ENCODE results near the gene ABCA1.
"Not testable (repeated sequence)": the region's sequence is repeated elsewhere in the genome, so short reads cannot be mapped to it uniquely, and the experiment has no call there.

ABCA1 gene

DNA sequence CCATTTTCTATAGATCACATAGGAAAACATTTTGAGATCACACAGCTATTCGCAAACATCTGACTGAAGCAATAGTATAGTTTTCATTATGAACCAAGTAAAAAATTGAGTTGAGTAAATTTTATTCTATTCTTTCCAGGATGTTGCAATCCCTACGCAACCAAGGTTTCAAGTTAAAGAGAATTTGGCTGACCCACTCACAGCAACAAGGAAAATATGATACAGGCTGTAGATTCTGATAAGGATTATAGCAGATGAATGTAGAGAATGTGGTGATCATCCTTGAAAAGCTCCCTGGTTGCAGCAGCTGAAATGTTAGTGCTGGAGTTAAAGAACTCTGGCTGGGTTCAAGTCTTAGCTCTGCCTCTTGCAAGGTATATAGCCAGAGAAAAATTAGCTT, 4.7 kb downstream of the ABCA1 start:
- Histone ChIP-seq H3K27me3 (replicated peaks; ENCODE audit: control insufficient read depth, insufficient read depth, low read length, poor library complexity, severe bottlenecking) (peaks cover 5% of the 10 kb centered on the region), H3K4me3 (ENCODE audit: insufficient read depth, low read depth, low read length, poor library complexity, severe bottlenecking) (no peak overlapping the region), H3K9me3 (ENCODE audit: control insufficient read depth, low read length) (no peaks in the 10 kb centered on the region), H3K4me1 (ENCODE audit: control insufficient read depth, insufficient read depth, low read length, poor library complexity, severe bottlenecking) (peaks cover 9% of the 10 kb centered on the region), H3K27ac (ENCODE audit: insufficient read depth, low read length, poor library complexity, severe bottlenecking) (no peak overlapping the region), H3K36me3 (ENCODE audit: control insufficient read depth, insufficient read depth, low read length) (no peaks in the 10 kb centered on the region)
- DNase-seq: no peak

DNA sequence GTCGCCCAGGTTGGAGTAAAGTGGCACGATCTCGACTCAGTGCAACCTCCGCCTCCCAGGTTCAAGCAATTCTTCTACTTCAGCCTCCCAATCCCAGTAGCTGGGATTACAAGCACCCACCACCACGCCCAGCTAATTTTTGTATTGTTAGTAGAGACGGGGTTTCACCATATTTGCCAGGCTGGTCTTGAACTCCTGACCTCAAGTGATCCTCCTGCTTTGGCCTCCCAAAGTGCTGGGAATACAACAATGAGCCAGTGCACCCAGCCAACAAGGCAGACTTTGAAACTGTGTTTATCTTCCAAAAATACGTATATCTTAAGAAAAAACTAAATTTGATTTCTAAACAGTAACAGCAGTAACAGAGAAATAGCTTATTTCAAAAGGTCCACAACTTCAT, 5.2 kb downstream of the ABCA1 start:
- not testable (repeated sequence) for H3K36me3 ChIP-seq (ENCODE audit: control insufficient read depth, insufficient read depth, low read length); H3K4me1 ChIP-seq (ENCODE audit: control insufficient read depth, insufficient read depth, low read length, poor library complexity, severe bottlenecking); H3K4me3 ChIP-seq (ENCODE audit: insufficient read depth, low read depth, low read length, poor library complexity, severe bottlenecking); DNase-seq; H3K27me3 ChIP-seq (replicated peaks; ENCODE audit: control insufficient read depth, insufficient read depth, low read length, poor library complexity, severe bottlenecking); H3K27ac ChIP-seq (ENCODE audit: insufficient read depth, low read length, poor library complexity, severe bottlenecking); H3K9me3 ChIP-seq (ENCODE audit: control insufficient read depth, low read length)

DNA sequence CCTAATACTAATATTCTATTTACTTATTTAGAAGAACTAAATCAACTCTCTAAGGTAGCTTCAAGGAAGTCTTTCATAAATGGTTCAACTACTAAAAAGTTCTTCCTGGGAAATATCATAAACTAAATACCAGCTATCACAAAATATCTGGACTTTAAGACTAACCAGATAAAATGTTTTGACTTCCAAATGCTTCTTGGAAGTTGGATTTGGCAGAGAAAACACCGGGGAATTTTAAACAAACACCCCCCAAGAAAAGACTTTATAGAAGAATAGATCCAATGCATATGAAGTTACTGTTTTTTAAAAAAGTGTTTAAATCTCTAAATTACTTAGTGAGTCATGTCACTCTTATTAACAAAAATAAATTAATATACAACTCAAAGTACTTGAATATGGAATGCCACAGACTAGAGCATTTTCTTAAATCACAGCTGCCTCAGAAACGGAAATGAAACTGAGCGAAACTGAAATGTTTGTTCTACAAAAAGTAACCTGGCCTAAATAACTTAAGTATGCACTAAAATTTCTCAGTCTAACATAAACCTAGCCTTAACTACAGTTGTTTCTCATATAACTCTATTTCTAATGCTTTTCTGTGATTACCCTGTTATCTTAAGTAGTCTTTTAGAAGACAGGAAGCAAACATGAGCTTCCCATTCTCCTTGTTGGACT, 6.8 kb downstream of the ABCA1 start:
- DNase-seq: no peak
- Histone ChIP-seq H3K27me3 (replicated peaks; ENCODE audit: control insufficient read depth, insufficient read depth, low read length, poor library complexity, severe bottlenecking) (no peaks in the 10 kb centered on the region), H3K36me3 (ENCODE audit: control insufficient read depth, insufficient read depth, low read length) (no peaks in the 10 kb centered on the region), H3K27ac (ENCODE audit: insufficient read depth, low read length, poor library complexity, severe bottlenecking) (no peak overlapping the region), H3K4me3 (ENCODE audit: insufficient read depth, low read depth, low read length, poor library complexity, severe bottlenecking) (no peak overlapping the region), H3K9me3 (ENCODE audit: control insufficient read depth, low read length) (no peaks in the 10 kb centered on the region), H3K4me1 (ENCODE audit: control insufficient read depth, insufficient read depth, low read length, poor library complexity, severe bottlenecking) (no peaks in the 10 kb centered on the region)

DNA sequence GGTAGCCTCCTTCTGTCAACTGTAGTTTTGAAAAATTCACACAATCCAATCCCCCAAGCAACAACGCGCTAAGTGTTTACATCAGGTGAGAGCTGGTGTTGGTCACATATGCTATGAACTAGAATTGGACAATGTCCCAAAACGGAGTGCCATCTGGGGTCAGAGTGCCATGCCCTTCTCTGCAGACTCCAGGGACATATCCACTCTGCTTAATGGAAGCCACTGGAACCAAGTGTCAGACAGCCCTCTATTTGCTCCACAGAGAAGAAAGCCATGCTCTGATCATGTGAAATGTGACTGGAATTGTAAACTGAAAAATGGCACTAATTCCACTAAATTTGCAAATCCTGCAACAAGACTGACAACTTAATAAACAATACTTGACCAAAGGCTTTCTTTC, 12.2 kb downstream of the ABCA1 start:
- H3K27me3 ChIP-seq (replicated peaks; ENCODE audit: control insufficient read depth, insufficient read depth, low read length, poor library complexity, severe bottlenecking): no peaks in the 10 kb centered on the region
- H3K27ac ChIP-seq (ENCODE audit: insufficient read depth, low read length, poor library complexity, severe bottlenecking): no peak overlapping the region
- DNase-seq: no peak
- H3K36me3 ChIP-seq (ENCODE audit: control insufficient read depth, insufficient read depth, low read length): no peaks in the 10 kb centered on the region
- H3K9me3 ChIP-seq (ENCODE audit: control insufficient read depth, low read length): no peaks in the 10 kb centered on the region
- no peaks in the 10 kb centered on the region for H3K4me1 ChIP-seq (ENCODE audit: control insufficient read depth, insufficient read depth, low read length, poor library complexity, severe bottlenecking)
- no peak overlapping the region for H3K4me3 ChIP-seq (ENCODE audit: insufficient read depth, low read depth, low read length, poor library complexity, severe bottlenecking)

DNA sequence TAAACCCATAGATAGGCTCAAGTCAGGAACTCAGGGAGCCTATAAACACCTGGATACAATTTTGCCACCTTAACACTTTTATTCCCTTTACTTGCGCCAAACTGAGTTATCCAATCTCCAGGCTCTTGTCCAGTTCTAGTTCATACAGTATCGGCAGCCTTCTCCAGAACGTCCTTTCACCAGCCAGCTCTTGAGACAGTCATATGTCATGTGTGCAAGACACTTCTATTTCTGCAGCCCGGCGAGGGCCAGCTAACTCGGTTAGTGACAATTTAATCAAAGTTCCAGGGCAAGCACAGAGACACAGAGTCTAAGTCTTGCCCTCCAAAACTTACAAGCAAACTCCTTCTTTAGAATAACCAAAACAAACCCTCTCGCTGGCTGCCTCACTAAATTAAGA, 12.9 kb downstream of the ABCA1 start:
- no peak overlapping the region for H3K4me3 ChIP-seq (ENCODE audit: insufficient read depth, low read depth, low read length, poor library complexity, severe bottlenecking)
- H3K4me1 ChIP-seq (ENCODE audit: control insufficient read depth, insufficient read depth, low read length, poor library complexity, severe bottlenecking): no peaks in the 10 kb centered on the region
- DNase-seq: no peak
- no peaks in the 10 kb centered on the region for H3K27me3 ChIP-seq (replicated peaks; ENCODE audit: control insufficient read depth, insufficient read depth, low read length, poor library complexity, severe bottlenecking)
- H3K9me3 ChIP-seq (ENCODE audit: control insufficient read depth, low read length): no peaks in the 10 kb centered on the region
- H3K36me3 ChIP-seq (ENCODE audit: control insufficient read depth, insufficient read depth, low read length): no peaks in the 10 kb centered on the region
- no peak overlapping the region for H3K27ac ChIP-seq (ENCODE audit: insufficient read depth, low read length, poor library complexity, severe bottlenecking)

DNA sequence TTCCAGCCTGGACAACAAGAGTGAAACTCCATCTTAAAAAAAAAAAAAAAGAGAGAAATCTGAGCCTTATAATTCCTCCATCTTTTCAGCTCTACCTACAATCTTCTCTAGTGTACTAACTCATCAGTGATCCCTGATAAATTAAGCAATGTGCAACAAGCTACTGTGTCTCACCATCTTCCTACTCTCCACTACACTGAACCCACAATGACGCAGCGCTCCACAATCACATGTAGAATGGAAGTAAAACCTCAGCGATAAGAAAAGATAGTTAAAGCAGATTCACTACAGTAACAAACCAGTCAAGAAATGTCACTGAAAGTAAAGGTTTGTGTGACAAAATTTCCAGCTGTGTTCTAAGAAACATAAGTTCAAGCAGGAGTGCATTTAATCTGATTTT, 13.5 kb downstream of the ABCA1 start:
- Histone ChIP-seq H3K9me3 (ENCODE audit: control insufficient read depth, low read length) (no peaks in the 10 kb centered on the region), H3K27ac (ENCODE audit: insufficient read depth, low read length, poor library complexity, severe bottlenecking) (no peak overlapping the region), H3K4me1 (ENCODE audit: control insufficient read depth, insufficient read depth, low read length, poor library complexity, severe bottlenecking) (no peaks in the 10 kb centered on the region), H3K4me3 (ENCODE audit: insufficient read depth, low read depth, low read length, poor library complexity, severe bottlenecking) (no peak overlapping the region), H3K27me3 (replicated peaks; ENCODE audit: control insufficient read depth, insufficient read depth, low read length, poor library complexity, severe bottlenecking) (no peaks in the 10 kb centered on the region), H3K36me3 (ENCODE audit: control insufficient read depth, insufficient read depth, low read length) (no peaks in the 10 kb centered on the region)
- DNase-seq: no peak

DNA sequence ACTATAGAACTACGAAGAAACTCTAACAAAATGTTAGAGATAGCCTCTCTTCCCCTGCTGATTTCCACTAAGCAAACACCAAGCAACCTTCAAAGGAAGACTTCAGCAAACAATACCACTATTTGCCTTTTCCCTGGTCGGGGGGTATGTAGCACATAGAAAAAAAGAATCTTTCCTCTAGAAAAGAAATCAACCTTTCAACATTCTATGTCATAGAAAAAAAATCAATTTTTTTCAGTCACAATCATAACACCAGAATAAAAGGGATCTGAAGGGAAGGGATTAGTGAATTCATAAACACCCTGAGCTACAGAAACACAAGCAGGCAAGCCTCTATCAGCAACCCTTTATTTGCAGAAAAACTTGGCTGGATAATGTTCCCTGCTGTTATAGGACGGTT, 15.3 kb downstream of the ABCA1 start:
- no peak for DNase-seq
- Histone ChIP-seq H3K9me3 (ENCODE audit: control insufficient read depth, low read length) (no peaks in the 10 kb centered on the region), H3K36me3 (ENCODE audit: control insufficient read depth, insufficient read depth, low read length) (no peaks in the 10 kb centered on the region), H3K4me3 (ENCODE audit: insufficient read depth, low read depth, low read length, poor library complexity, severe bottlenecking) (no peak overlapping the region), H3K27me3 (replicated peaks; ENCODE audit: control insufficient read depth, insufficient read depth, low read length, poor library complexity, severe bottlenecking) (no peaks in the 10 kb centered on the region), H3K4me1 (ENCODE audit: control insufficient read depth, insufficient read depth, low read length, poor library complexity, severe bottlenecking) (no peaks in the 10 kb centered on the region), H3K27ac (ENCODE audit: insufficient read depth, low read length, poor library complexity, severe bottlenecking) (no peak overlapping the region)

DNA sequence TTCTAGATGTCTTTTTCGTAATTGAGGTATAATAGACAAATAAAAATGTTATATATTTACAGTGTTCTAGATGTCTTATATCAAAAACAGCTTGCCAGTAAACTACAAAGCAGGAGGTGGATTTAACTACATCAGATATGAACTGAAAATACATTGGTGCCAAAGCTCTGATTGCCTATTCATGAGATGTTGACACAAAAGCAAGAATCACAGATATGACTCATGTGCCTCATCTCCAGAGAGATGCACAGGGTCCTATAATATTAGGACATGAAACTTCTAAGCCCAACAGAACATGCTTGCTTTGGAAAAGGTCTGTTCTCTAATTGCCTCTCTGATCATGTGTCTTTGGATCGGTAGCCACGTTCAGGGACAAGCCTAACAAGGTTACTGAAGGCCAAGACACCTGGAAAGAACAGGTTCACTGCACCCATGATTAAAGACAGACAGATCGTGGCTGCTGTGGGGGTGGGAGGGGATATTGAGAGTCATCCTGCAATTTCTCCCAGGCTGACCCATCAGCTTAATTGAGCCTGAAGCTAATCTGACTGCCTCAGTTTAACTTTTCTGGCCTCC, 16.8 kb downstream of the ABCA1 start:
- DNase-seq: no peak
- H3K27me3 ChIP-seq (replicated peaks; ENCODE audit: control insufficient read depth, insufficient read depth, low read length, poor library complexity, severe bottlenecking): no peaks in the 10 kb centered on the region
- H3K9me3 ChIP-seq (ENCODE audit: control insufficient read depth, low read length): no peaks in the 10 kb centered on the region
- no peak overlapping the region for H3K27ac ChIP-seq (ENCODE audit: insufficient read depth, low read length, poor library complexity, severe bottlenecking)
- H3K36me3 ChIP-seq (ENCODE audit: control insufficient read depth, insufficient read depth, low read length): no peaks in the 10 kb centered on the region
- H3K4me3 ChIP-seq (ENCODE audit: insufficient read depth, low read depth, low read length, poor library complexity, severe bottlenecking): no peak overlapping the region
- no peaks in the 10 kb centered on the region for H3K4me1 ChIP-seq (ENCODE audit: control insufficient read depth, insufficient read depth, low read length, poor library complexity, severe bottlenecking)

DNA sequence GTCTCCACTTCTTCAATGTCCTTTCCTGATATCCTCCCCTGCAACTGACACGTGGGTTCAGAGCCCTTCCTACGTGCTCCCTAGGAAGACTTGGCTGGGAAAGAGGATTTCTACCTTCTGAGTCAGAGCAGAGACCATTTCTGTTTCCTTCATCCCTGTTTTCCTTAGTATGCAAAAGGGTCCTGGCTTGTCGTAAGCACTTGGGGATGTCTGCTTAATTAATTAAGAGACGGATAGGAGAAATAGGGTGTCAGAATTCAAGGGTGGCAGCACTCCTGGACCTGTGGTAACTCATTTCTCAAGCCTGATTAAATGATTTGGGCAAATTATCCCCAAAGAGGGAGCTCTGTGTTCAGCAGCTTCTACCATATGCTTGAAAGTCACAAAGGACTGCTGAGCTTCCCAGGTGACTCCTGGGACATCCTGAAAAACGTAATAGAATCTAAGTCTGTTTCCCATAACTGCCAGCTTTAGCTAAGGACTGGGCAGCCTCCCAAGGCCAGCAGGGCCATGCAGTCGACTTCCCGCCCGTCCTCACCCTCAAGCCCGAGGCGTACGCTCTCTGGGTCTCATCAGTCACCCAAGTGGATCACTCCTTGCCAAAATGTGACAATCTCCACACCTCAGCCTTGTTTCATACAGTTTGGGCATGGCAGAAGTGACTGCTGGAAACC, 20.5 kb downstream of the ABCA1 start:
- H3K27ac ChIP-seq (ENCODE audit: insufficient read depth, low read length, poor library complexity, severe bottlenecking): no peak overlapping the region

DNA sequence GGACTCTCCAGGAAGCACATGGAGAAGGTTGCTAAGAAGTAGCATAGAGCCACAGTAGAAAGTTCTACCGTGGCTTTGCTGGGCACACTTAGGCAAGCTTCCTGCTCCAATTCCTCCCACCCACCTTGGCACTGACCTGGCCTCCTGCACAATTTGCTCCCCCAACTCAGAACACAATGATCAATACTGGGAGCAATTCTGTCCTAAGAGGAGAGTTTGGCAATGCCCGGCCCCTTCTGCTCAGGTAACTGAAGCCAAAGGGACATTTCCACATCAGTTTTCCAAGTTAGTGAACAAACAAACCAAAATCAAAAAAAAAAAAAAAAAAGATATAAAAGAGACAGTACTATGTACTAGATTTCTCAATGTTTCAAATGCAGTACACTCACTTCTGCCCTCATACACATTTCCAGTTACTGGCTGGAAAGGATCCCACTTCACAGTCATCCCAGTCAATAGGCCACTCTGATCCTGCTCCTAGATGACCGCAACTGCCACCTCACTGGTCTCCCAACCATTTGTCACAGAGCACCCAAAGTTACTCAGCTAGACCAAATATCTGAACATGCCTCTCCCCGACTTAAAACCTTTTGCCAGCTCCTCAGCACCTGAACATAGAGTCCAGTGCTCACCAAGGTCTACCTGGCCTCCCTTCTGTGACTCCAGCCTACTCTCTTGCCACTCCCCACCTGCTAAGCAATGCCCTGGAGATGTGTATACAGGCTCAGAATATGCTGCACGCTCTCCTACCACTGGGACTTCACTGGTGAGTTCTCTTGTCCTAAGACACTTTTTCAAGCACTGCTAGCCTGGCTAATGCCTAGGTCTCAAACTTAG, 21.3 kb downstream of the ABCA1 start:
- H3K4me1 ChIP-seq (ENCODE audit: control insufficient read depth, insufficient read depth, low read length, poor library complexity, severe bottlenecking): no peaks in the 10 kb centered on the region
- H3K27me3 ChIP-seq (replicated peaks; ENCODE audit: control insufficient read depth, insufficient read depth, low read length, poor library complexity, severe bottlenecking): no peaks in the 10 kb centered on the region
- no peaks in the 10 kb centered on the region for H3K9me3 ChIP-seq (ENCODE audit: control insufficient read depth, low read length)
- H3K36me3 ChIP-seq (ENCODE audit: control insufficient read depth, insufficient read depth, low read length): no peaks in the 10 kb centered on the region
- DNase-seq: no peak
- no peak overlapping the region for H3K4me3 ChIP-seq (ENCODE audit: insufficient read depth, low read depth, low read length, poor library complexity, severe bottlenecking)
- no peak overlapping the region for H3K27ac ChIP-seq (ENCODE audit: insufficient read depth, low read length, poor library complexity, severe bottlenecking)

More for the DNA sequence above, 20.5 kb downstream of the ABCA1 start:
- no peak for DNase-seq
- Histone ChIP-seq H3K9me3 (ENCODE audit: control insufficient read depth, low read length) (no peaks in the 10 kb centered on the region), H3K4me1 (ENCODE audit: control insufficient read depth, insufficient read depth, low read length, poor library complexity, severe bottlenecking) (no peaks in the 10 kb centered on the region), H3K36me3 (ENCODE audit: control insufficient read depth, insufficient read depth, low read length) (no peaks in the 10 kb centered on the region), H3K4me3 (ENCODE audit: insufficient read depth, low read depth, low read length, poor library complexity, severe bottlenecking) (no peak overlapping the region), H3K27me3 (replicated peaks; ENCODE audit: control insufficient read depth, insufficient read depth, low read length, poor library complexity, severe bottlenecking) (no peaks in the 10 kb centered on the region)

Data from effector memory CD4-positive, alpha-beta T cell (primary cell).